SHP77 treated with DMSO at 0.1 percent for 48 hours (cell line): Measurements from ENCODE around the gene S100A11.
"Not testable (repeated sequence)": the region's sequence is repeated elsewhere in the genome, so short reads cannot be mapped to it uniquely, and the experiment has no call there.

Source experiments
- DNase-seq: peaks from one replicate; lab custom pipeline; 2025; lab: John Stamatoyannopoulos, UW

S100A11 gene

GRCh38 chr1:152036267-152037216 lies at the start of gene S100A11:
TSS of gene S100A11 (minus strand) at chr1:152037004. CDS start at chr1:152036915, 89 bp downstream.
- peak; percentile 16 for DNase-seq

- DNase-seq = no peak
Observed at GRCh38 chr1:152084853-152085252, 48.0 kb upstream of the S100A11 start.

- not testable (repeated sequence) for DNase-seq
Observed at GRCh38 chr1:152081026-152081425, 44.2 kb upstream of the S100A11 start.

- not testable (repeated sequence) for DNase-seq
Observed at GRCh38 chr1:152080494-152080893, 43.7 kb upstream of the S100A11 start.

- DNase-seq = no peak
Observed at GRCh38 chr1:152078831-152079441, 42.1 kb upstream of the S100A11 start.

GRCh38 chr1:152072311-152072710 lies 35.5 kb upstream of the S100A11 start:
- DNase-seq = no peak

- no peak for DNase-seq
Observed at GRCh38 chr1:152071123-152071522, 34.3 kb upstream of the S100A11 start.

- no peak for DNase-seq
Observed at GRCh38 chr1:152067929-152068328, 31.1 kb upstream of the S100A11 start.

- DNase-seq = no peak
Observed at GRCh38 chr1:152067150-152067549, 30.3 kb upstream of the S100A11 start.

- DNase-seq = no peak
Observed at GRCh38 chr1:152061952-152062351, 25.1 kb upstream of the S100A11 start.

GRCh38 chr1:152053375-152053774 lies 16.6 kb upstream of the S100A11 start:
- DNase-seq = peak; percentile 86

- peak; percentile 87 for DNase-seq
Observed at GRCh38 chr1:152052606-152053005, 15.8 kb upstream of the S100A11 start.

GRCh38 chr1:152050886-152051675 lies 14.3 kb upstream of the S100A11 start:
- no peak for DNase-seq

- no peak for DNase-seq
Observed at GRCh38 chr1:152049291-152050083, 12.7 kb upstream of the S100A11 start.

GRCh38 chr1:152048416-152049009 lies 11.7 kb upstream of the S100A11 start:
- DNase-seq = peak; percentile 87

GRCh38 chr1:152047730-152048415 lies 11.1 kb upstream of the S100A11 start:
- peak; percentile 96 for DNase-seq

GRCh38 chr1:152047413-152047729 lies 10.6 kb upstream of the S100A11 start:
- DNase-seq = no peak

- DNase-seq = no peak
Observed at GRCh38 chr1:152044386-152044785, 7.6 kb upstream of the S100A11 start.

- no peak for DNase-seq
Observed at GRCh38 chr1:152043870-152044269, 7.1 kb upstream of the S100A11 start.

GRCh38 chr1:152042030-152042429 lies 5.2 kb upstream of the S100A11 start:
- no peak for DNase-seq

GRCh38 chr1:152039886-152040285 lies 3.1 kb upstream of the S100A11 start:
- no peak for DNase-seq
